ENCODE measurements around the gene LRRC8C. TPM values are rescaled to one million over a fixed set of nuclear protein-coding genes. Genes with fewer than 3 reads are reported as not detected.

LRRC8C gene
- total and polyA plus RNA-seq, 10 of the 15 experiments (the other 5 are each of a cell fraction or from before 2014, with no cell fraction given): 2.3 to 16.3 (median 10.8) TPM

GRCh38 chr1:89767618-89768017 is 134.7 kb downstream of the LRRC8C start:
- Histone ChIP-seq H3K27ac (ENCODE audit: control insufficient read depth, insufficient read depth) (no peak overlapping the region), H3K4me1 (ENCODE audit: control insufficient read depth, insufficient read depth, low read length) (peaks cover 5% of the 10 kb centered on the region; the same call in 1 of the 2 replicates), H3K27me3 (replicated peaks in 1 of 2; ENCODE audit: control insufficient read depth in 2 of 2, insufficient read depth in 2 of 2, low read length in 1 of 2) (no peaks in the 10 kb centered on the region; a peak in 1 of 4 replicates), H3K9ac (ENCODE audit: control insufficient read depth, insufficient read depth, low read length) (no peak overlapping the region), H3K4me3 (no peak overlapping the region), H4K20me1 (ENCODE audit: control insufficient read depth, insufficient read depth) (no peaks in the 10 kb centered on the region), H3K36me3 (ENCODE audit: control insufficient read depth in 2 of 2, insufficient read depth in 2 of 2, low read length in 1 of 2) (no peaks in the 10 kb centered on the region), H3K4me2 (ENCODE audit: control insufficient read depth, insufficient read depth) (no peak overlapping the region), H3K9me3 (replicated peaks; ENCODE audit: control insufficient read depth, insufficient read depth, low read length) (no peaks in the 10 kb centered on the region), H2AFZ (ENCODE audit: control insufficient read depth, low read depth, low read length) (no peak overlapping the region), H3K79me2 (ENCODE audit: control insufficient read depth, insufficient read depth, low read length) (no peaks in the 10 kb centered on the region)
- intact Hi-C loops (cut with micrococcal nuclease; ENCODE audit: unreplicated experiment) (no loop called here), in situ Hi-C loops (cut with MboI) (loop anchor here (10.0 kb wide), 1 partner anchor 283 kb away; no protein-coding TSS in a partner anchor)
- ChIA-PET SMC1A (ENCODE audit: uncharacterized antibody, unreplicated experiment) (interaction anchor here (0.6 to 18.1 kb wide), 4 partner anchors 14 to 195 kb away, joined by 3 to 391 read pairs (median 4); partner anchors contain the start of gene LRRC8C), POLR2A (no interaction called here), RAD21 (ENCODE audit: unreplicated experiment) (interaction anchor here (0.7 to 16.6 kb wide), 4 partner anchors 9 to 161 kb away, joined by 3 to 302 read pairs (median 4); partner anchors contain the start of gene LRRC8C), CTCF (interaction anchor here (0.5 to 15.8 kb wide), 9 partner anchors 8 to 250 kb away, joined by 3 to 369 read pairs (median 5); partner anchors contain the start of gene LRRC8C)
- TF ChIP-seq ZNF217 (IDR thresholded peaks at IDR 0.05): no peak
- no peak for TF ChIP-seq MTA3 (IDR thresholded peaks at IDR 0.05; ENCODE audit: borderline replicate concordance, low read length)
- no peak for TF ChIP-seq SUZ12 (IDR thresholded peaks at IDR 0.05; ENCODE audit: unreplicated experiment)
- no peak for TF ChIP-seq SRF (IDR thresholded peaks at IDR 0.05; ENCODE audit: low read depth in 2 of 2, low read length in 2 of 2)
- 95% methylated on average over 1 of the region's 1 CpG for WGBS (ENCODE audit: insufficient coverage, insufficient replicate concordance, low lambda C conversion rate, missing lambda C conversion rate)
- no TSS peak for BruUV-seq (replicated peaks)
- DNase-seq (ENCODE audit: low read depth, low spot score) (no peak), FAIRE-seq (no peak), ATAC-seq (no peak)

Small RNA genes within 50 kb of the gene (small RNA-seq; reads per million reads assigned to genes)
- gene AC093423.1: not detected

Other genes starting within 250 kb of the LRRC8C start
- gene LRRC8B, start 108.3 kb upstream of the LRRC8C start, total RNA-seq (2014; rRNA removed): 5.4 and 5.8 TPM in 2 replicates
- 5.4 and 6.2 TPM in 2 replicates for gene LRRC8B, start 108.3 kb upstream of the LRRC8C start, total RNA-seq (2014; rRNA removed; fragmentation: Illumina TruSeq; extraction: Trizol)
- 7.9 and 8.9 TPM in 2 replicates for gene LRRC8B, start 108.3 kb upstream of the LRRC8C start, total RNA-seq (2021)
- gene LRRC8B, start 108.3 kb upstream of the LRRC8C start, polyA plus RNA-seq (2011; rRNA removed): 9.0 and 9.2 TPM in 2 replicates
- 5.4 and 7.7 TPM in 2 replicates for gene LRRC8B, start 108.3 kb upstream of the LRRC8C start, polyA plus RNA-seq (2014; fragmentation: Illumina TruSeq; extraction: Trizol)
- 1 to 10 TPM; 1.3 to 1.4 TPM for gene LRRC8B, start 108.3 kb upstream of the LRRC8C start, polyA plus RNA-seq (2014; fragmentation: Nextera tagmentation; extraction: Ambion mirVana)
- gene LRRC8B, start 108.3 kb upstream of the LRRC8C start, polyA plus RNA-seq (2014; rRNA removed): 2.7 and 3.4 TPM in 2 replicates
- gene LRRC8B, start 108.3 kb upstream of the LRRC8C start, polyA plus RNA-seq (2016; fragmentation: Nextera tagmentation; extraction: Ambion mirVana): 1 to 10 TPM; 6.4 to 7.6 TPM
- gene LRRC8D, start 187.9 kb downstream of the LRRC8C start, total RNA-seq (2014; rRNA removed): 18.0 and 24.7 TPM in 2 replicates
- gene LRRC8D, start 187.9 kb downstream of the LRRC8C start, total RNA-seq (2014; rRNA removed; fragmentation: Illumina TruSeq; extraction: Trizol): 25.1 and 27.5 TPM in 2 replicates
- gene LRRC8D, start 187.9 kb downstream of the LRRC8C start, total RNA-seq (2021): 27.9 and 28.8 TPM in 2 replicates
- gene LRRC8D, start 187.9 kb downstream of the LRRC8C start, polyA plus RNA-seq (2011; rRNA removed): 34.9 and 44.1 TPM in 2 replicates
- gene LRRC8D, start 187.9 kb downstream of the LRRC8C start, polyA plus RNA-seq (2014; fragmentation: Illumina TruSeq; extraction: Trizol): 34.1 and 38.1 TPM in 2 replicates
- 1 to 10 TPM; 5.6 to 6.4 TPM for gene LRRC8D, start 187.9 kb downstream of the LRRC8C start, polyA plus RNA-seq (2014; fragmentation: Nextera tagmentation; extraction: Ambion mirVana)
- gene LRRC8D, start 187.9 kb downstream of the LRRC8C start, polyA plus RNA-seq (2014; rRNA removed): 24.9 and 26.1 TPM in 2 replicates
- gene LRRC8D, start 187.9 kb downstream of the LRRC8C start, polyA plus RNA-seq (2016; fragmentation: Nextera tagmentation; extraction: Ambion mirVana): 10 to 100 TPM; 18.3 to 28.2 TPM